Spleen (tissue), 7 donors: Measurements from ENCODE around the gene YWHAQ.

Experiments
- CTCF ChIP-seq, 11 experiments: fragments of 200-600 bp in 7 of 11; fragments of 450-650 bp in 4 of 11; sonication (generic) in 4 of 11; IDR thresholded peaks in 8 of 11; conservative IDR thresholded peaks in 3 of 11; 1 replicate in 7 of 11; 2 replicates in 4 of 11; pipeline versions ENCODE4 v1.4.0 to v1.8.0; 2016 to 2021; ENCODE audit warnings: antibody characterized with exemption in 11 of 11, inconsistent platforms in 4 of 11, mild to moderate bottlenecking in 1 of 11
- POLR2A ChIP-seq, 3 donors: fragments of 450-650 bp; IDR thresholded peaks; one replicate each; pipeline ENCODE4 v1.5.1; 2017; ENCODE audit warnings: antibody characterized with exemption in 3 of 3, mild to moderate bottlenecking in 1 of 3
- POLR2AphosphoS5 ChIP-seq, 3 donors: sonication (generic); formaldehyde crosslinking; IDR thresholded peaks; one replicate each; pipeline ENCODE4 v1.5.1; 2017; ENCODE audit warnings: antibody characterized with exemption in 3 of 3
- donor health status: DM: no; HTN: no; CAD: no; lungs with moderate emphysema.
- donor health status: DM: no; HTN: no; CAD: no.
- donor health status: DM: no; HTN: no; CAD: no.

DNA sequence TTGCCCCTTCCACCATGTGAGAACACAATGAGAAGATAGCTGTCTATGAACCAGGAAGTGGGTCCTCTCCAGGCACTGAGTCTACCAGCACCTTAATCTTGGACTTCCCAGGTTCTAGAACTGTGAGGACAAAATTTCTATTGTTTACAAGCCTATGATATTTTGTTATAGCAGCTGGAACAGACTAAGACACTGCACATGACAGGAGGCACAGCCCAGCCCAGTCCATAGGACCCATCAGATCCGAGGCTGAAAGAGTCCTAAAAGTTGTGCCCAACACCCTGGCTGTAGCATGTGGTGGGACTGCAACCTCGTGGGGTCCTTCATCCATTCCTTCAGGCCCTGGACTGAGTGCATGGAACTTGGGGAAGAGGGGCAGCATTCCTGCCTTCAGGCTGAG lies 48.4 kb upstream of the YWHAQ start:
- TF ChIP-seq POLR2AphosphoS5 (IDR thresholded peaks at IDR 0.05) = no peak
- no peak for TF ChIP-seq CTCF (IDR thresholded peaks at IDR 0.05 in 8 of 11, conservative IDR thresholded peaks at IDR 0.05 in 3 of 11)
- TF ChIP-seq POLR2A (IDR thresholded peaks at IDR 0.05) = no peak
